Osteoblast (primary cell): Measurements from ENCODE around the gene KLHL33. TPM values are rescaled to one million over a fixed set of nuclear protein-coding genes. Genes with fewer than 3 reads are reported as not detected.
"Not testable (repeated sequence)": the region's sequence is repeated elsewhere in the genome, so short reads cannot be mapped to it uniquely, and the experiment has no call there.

Experiments used
- DNase-seq: peaks from one replicate; pipeline ENCODE4 v3.0.0; 2011; ENCODE audit warnings: low spot score, mixed read lengths; ENCODE audit not compliant: insufficient read length; ENCODE audit errors: missing footprints
- H2AFZ ChIP-seq: 2 replicates; pipeline ENCODE4 v1.6.0; 2011; ENCODE audit warnings: mild to moderate bottlenecking, low read length
- H3K27ac ChIP-seq: 2 replicates; pipeline ENCODE4 v1.5.1; 2011; ENCODE audit warnings: mild to moderate bottlenecking, low read depth, low read length, moderate library complexity
- H3K27me3 ChIP-seq: 2 replicates; pipeline ENCODE4 v1.6.0; 2012; ENCODE audit warnings: mild to moderate bottlenecking, control low read depth, inconsistent platforms, low read length, moderate library complexity; ENCODE audit not compliant: insufficient read depth
- H3K36me3 ChIP-seq: 2 replicates; pipeline ENCODE4 v1.5.1; 2011; ENCODE audit warnings: mild to moderate bottlenecking, low read length, control low read depth, moderate library complexity; ENCODE audit not compliant: insufficient read depth
- H3K4me1 ChIP-seq: 2 replicates; pipeline ENCODE4 v1.5.1; 2011; ENCODE audit warnings: mild to moderate bottlenecking, low read length, control low read depth, moderate library complexity; ENCODE audit not compliant: insufficient read depth
- H3K4me2 ChIP-seq: 2 replicates; pipeline ENCODE4 v1.6.0; 2011; ENCODE audit warnings: mild to moderate bottlenecking, low read length; ENCODE audit not compliant: insufficient read depth
- H3K4me3 ChIP-seq: fragments of 200-600 bp; sonication (generic); 3 replicates; pipeline ENCODE4 v1.5.1; 2012; ENCODE audit warnings: mild to moderate bottlenecking, low read length, inconsistent platforms; ENCODE audit not compliant: insufficient read depth
- H3K79me2 ChIP-seq: 2 replicates; pipeline ENCODE4 v1.6.0; 2012; ENCODE audit warnings: mild to moderate bottlenecking, low read length, control low read depth, inconsistent platforms; ENCODE audit not compliant: insufficient read depth
- H3K9me3 ChIP-seq: 2 replicates; pipeline ENCODE4 v1.5.1; 2011; ENCODE audit warnings: low read depth, low read length, control low read depth
- H4K20me1 ChIP-seq: 2 replicates; pipeline ENCODE4 v1.6.0; 2012; ENCODE audit warnings: mild to moderate bottlenecking, low read length, control low read depth; ENCODE audit not compliant: insufficient read depth
- total RNA-seq: library from RNA; depleted of rRNA; stranded (reverse); fragments of >200 nt; gene quantifications from 2 replicates; pipeline ENCODE4 v1.2.3, GENCODE V29; 2012
- TF ChIP-seq, protein P1 (sequence below): IDR thresholded peaks from 2 replicates; pipeline ENCODE4 v1.5.1; 2011; ENCODE audit warnings: mild to moderate bottlenecking, low read depth, low read length, moderate library complexity; ENCODE audit errors: extremely low read depth

Gene KLHL33
- total RNA-seq, 1 donor: 0.36 TPM

DNA sequence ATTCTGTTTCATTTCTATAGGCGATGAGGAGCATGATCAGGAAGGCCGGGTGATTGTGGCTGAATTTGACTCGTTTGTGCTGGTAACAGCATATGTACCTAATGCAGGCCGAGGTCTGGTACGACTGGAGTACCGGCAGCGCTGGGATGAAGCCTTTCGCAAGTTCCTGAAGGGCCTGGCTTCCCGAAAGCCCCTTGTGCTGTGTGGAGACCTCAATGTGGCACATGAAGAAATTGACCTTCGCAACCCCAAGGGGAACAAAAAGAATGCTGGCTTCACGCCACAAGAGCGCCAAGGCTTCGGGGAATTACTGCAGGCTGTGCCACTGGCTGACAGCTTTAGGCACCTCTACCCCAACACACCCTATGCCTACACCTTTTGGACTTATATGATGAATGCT is 21.0 kb upstream of the KLHL33 start:
- Histone ChIP-seq H3K4me3 (no peak overlapping the region), H3K9me3 (no peaks in the 10 kb centered on the region), H4K20me1 (peaks cover 9% of the 10 kb centered on the region), H3K27ac (peak overlapping the region; percentile 92), H3K4me1 (peaks cover 32% of the 10 kb centered on the region), H3K27me3 (no peaks in the 10 kb centered on the region), H3K4me2 (peak overlapping the region; percentile 92), H3K79me2 (peaks cover 70% of the 10 kb centered on the region), H3K36me3 (peaks cover 40% of the 10 kb centered on the region), H2AFZ (no peak overlapping the region)
- no peak for DNase-seq
- TF ChIP-seq, protein P1, sequence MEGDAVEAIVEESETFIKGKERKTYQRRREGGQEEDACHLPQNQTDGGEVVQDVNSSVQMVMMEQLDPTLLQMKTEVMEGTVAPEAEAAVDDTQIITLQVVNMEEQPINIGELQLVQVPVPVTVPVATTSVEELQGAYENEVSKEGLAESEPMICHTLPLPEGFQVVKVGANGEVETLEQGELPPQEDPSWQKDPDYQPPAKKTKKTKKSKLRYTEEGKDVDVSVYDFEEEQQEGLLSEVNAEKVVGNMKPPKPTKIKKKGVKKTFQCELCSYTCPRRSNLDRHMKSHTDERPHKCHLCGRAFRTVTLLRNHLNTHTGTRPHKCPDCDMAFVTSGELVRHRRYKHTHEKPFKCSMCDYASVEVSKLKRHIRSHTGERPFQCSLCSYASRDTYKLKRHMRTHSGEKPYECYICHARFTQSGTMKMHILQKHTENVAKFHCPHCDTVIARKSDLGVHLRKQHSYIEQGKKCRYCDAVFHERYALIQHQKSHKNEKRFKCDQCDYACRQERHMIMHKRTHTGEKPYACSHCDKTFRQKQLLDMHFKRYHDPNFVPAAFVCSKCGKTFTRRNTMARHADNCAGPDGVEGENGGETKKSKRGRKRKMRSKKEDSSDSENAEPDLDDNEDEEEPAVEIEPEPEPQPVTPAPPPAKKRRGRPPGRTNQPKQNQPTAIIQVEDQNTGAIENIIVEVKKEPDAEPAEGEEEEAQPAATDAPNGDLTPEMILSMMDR: no peak

DNA sequence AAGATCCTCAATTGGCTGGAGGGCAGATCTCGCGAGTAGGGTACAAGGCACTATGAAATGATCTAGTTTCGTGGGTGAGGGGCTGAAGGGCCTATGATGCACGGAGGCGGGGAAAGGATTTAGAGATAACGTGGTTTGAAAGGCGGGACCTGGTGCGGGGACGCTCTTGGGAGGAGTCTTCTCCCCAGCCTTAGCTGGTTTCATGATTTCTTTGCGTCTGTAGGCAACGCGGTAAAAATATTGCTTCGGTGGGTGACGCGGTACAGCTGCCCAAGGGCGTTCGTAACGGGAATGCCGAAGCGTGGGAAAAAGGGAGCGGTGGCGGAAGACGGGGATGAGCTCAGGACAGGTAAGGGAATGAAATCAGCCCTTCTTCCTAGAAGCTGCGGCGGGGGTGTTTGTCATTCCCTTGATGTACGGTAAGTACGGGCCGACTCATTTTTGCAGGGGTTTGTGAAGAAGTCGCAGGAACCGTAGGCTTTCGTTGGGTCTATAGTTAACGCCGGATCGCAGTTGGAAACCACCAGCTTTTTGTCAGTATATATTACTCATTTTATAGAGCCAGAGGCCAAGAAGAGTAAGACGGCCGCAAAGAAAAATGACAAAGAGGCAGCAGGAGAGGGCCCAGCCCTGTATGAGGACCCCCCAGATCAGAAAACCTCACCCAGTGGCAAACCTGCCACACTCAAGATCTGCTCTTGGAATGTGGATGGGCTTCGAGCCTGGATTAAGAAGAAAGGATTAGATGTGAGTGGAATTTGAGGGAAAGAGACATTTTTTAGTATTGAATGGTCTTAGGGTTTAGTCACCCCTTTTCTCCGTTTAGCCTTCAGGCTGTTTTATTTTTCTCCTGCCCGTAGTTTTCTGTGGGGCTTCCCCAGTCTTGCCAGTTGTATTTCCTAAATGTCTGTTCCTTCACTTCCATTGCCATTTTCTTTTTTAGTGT is 19.7 kb upstream of the KLHL33 start:
- Histone ChIP-seq H2AFZ (peak overlapping the region; percentile 92), H3K4me1 (peaks cover 28% of the 10 kb centered on the region), H3K27ac (peak overlapping the region; percentile 92), H3K9me3 (no peaks in the 10 kb centered on the region), H3K4me3 (peak overlapping the region; percentile 84), H3K27me3 (no peaks in the 10 kb centered on the region), H3K79me2 (peaks cover 65% of the 10 kb centered on the region), H3K4me2 (peak overlapping the region; percentile 92), H3K36me3 (peaks cover 49% of the 10 kb centered on the region), H4K20me1 (peaks cover 7% of the 10 kb centered on the region)
- DNase-seq: peak; percentile 95
- TF ChIP-seq, protein P1: no peak

DNA sequence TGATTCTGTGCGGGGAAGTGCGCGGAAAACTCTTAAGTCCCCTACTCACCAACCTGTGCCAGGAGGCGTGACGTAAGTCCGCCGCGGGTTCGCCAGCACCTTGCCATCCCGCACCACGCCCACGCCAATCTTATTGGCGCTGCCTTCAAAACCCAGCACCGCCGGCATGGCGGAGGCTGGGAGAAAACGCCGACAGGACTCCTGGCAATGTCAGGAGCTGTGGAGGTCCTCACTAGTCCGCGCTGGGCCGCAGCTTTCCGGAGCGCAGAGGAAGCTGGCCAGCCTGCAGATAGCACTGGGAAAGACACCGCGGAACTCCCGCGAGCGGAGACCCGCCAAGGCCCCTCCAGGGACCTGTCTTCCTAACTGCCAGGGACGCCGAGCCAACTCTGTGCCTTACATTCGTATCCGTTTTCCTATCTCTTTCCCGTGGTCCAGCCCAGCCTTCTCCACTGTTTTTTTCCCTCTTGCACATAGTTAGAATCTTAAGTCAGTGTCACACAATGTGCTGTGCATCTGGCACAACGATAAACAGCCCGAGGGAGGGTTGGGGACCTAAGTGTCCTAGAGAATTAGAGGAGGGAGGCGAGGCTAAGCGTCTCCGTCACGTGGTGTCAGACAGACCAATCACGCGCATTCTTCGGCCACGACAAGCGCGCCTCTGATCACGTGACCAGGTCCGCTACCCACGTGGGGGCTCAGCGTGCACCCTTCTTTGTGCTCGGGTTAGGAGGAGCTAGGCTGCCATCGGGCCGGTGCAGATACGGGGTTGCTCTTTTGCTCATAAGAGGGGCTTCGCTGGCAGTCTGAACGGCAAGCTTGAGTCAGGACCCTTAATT is 18.8 kb upstream of the KLHL33 start, which contains the start of the genes APEX1 and OSGEP:
Gene APEX1, plus strand, starts transcription at position 711 of the 839 bp plus-strand sequence. CDS start 420 bp downstream, outside the sequence.
Gene OSGEP, minus strand, starts transcription at position 297 of the 839 bp plus-strand sequence. Its CDS starts 129 bp downstream, at position 168.
- peaks cover 54% of the 10 kb centered on the region for H3K36me3 ChIP-seq
- TF ChIP-seq, protein P1: no peak
- H2AFZ ChIP-seq: peak within 1 kb of the TSS; percentile 92
- peak; percentile 98 for DNase-seq
- H3K27me3 ChIP-seq: no peaks in the 10 kb centered on the region
- peak within 1 kb of the TSS; percentile 92 for H3K27ac ChIP-seq
- H3K4me3 ChIP-seq: peak within 1 kb of the TSS; percentile 84
- H4K20me1 ChIP-seq: peaks cover 2% of the 10 kb centered on the region
- peaks cover 56% of the 10 kb centered on the region for H3K79me2 ChIP-seq
- peak within 1 kb of the TSS; percentile 92 for H3K4me2 ChIP-seq
- H3K9me3 ChIP-seq: no peaks in the 10 kb centered on the region
- peaks cover 19% of the 10 kb centered on the region for H3K4me1 ChIP-seq

DNA sequence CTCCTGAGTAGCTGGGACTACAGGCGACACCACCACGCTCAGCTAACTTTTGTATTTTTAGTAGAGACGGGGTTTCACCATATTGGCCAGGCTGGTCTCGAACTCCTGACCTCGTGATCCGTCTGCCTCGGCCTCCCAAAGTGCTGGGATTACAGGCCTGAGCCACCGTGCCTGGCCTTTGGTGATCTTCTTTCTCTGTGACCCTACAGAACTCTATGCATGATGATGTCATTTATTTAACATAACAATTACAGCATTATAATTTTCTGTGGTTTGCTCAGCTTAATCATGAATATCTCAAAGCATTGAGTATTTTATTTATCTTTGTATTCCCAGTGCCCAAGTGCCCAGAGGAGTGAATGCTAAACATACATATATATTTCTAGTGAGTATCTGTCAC is 16.9 kb upstream of the KLHL33 start:
- not testable (repeated sequence) for H3K4me3 ChIP-seq, DNase-seq, H3K4me2 ChIP-seq, H3K27ac ChIP-seq, H3K27me3 ChIP-seq, H2AFZ ChIP-seq, H3K9me3 ChIP-seq, H4K20me1 ChIP-seq
- peaks cover 18% of the 10 kb centered on the region for H3K4me1 ChIP-seq
- peaks cover 37% of the 10 kb centered on the region for H3K79me2 ChIP-seq
- peaks cover 51% of the 10 kb centered on the region for H3K36me3 ChIP-seq
